Neural progenitor cell (in vitro differentiated cells): ENCODE data around the gene FBN2. TPM values are rescaled to one million over a fixed set of nuclear protein-coding genes. Genes with fewer than 3 reads are reported as not detected.

Experiments used
- DNase-seq: peaks from one replicate; pipeline ENCODE4 v3.0.0-alpha.2; 2016; ENCODE audit warnings: low spot score
- H2AFZ ChIP-seq: fragments of 200-600 bp; sonication (generic); replicated peaks from 2 replicates; pipeline ENCODE4 v1.6.1; 2016; ENCODE audit warnings: antibody characterized with exemption
- H3F3A ChIP-seq: fragments of 200-600 bp; sonication (generic); 2 replicates; pipeline ENCODE4 v1.6.1; 2016; ENCODE audit warnings: antibody characterized with exemption, low read depth
- H3K27ac ChIP-seq: fragments of 200-600 bp; sonication (generic); 2 replicates; pipeline ENCODE4 v1.5.1; 2016; ENCODE audit warnings: mild to moderate bottlenecking
- H3K27me3 ChIP-seq: fragments of 200-600 bp; sonication (generic); 2 replicates; pipeline ENCODE4 v1.6.1; 2016; ENCODE audit warnings: mild to moderate bottlenecking, moderate library complexity
- H3K36me3 ChIP-seq: fragments of 200-600 bp; sonication (generic); 2 replicates; pipeline ENCODE4 v1.5.1; 2016
- H3K4me1 ChIP-seq: fragments of 200-600 bp; sonication (generic); 2 replicates; pipeline ENCODE4 v1.6.1; 2016; ENCODE audit warnings: mixed run types
- H3K4me2 ChIP-seq: fragments of 200-600 bp; sonication (generic); 2 replicates; pipeline ENCODE4 v1.6.1; 2016
- H3K4me3 ChIP-seq: fragments of 200-600 bp; sonication (generic); 2 replicates; pipeline ENCODE4 v1.5.1; 2016
- H3K79me2 ChIP-seq: fragments of 200-600 bp; sonication (generic); 2 replicates; pipeline ENCODE4 v1.6.1; 2016; ENCODE audit warnings: low read depth
- H3K9ac ChIP-seq: fragments of 200-600 bp; sonication (generic); 2 replicates; pipeline ENCODE4 v1.6.1; 2016
- H3K9me3 ChIP-seq: fragments of 200-600 bp; sonication (generic); 2 replicates; pipeline ENCODE4 v1.5.1; 2016; ENCODE audit warnings: low read depth
- H4K20me1 ChIP-seq: fragments of 200-600 bp; sonication (generic); 2 replicates; pipeline ENCODE4 v1.6.1; 2016; ENCODE audit warnings: low read depth
- H3K27ac Mint-ChIP-seq: 3 replicates; pipeline ENCODE4 v1.8.0; 2021; ENCODE audit warnings: mixed read lengths
- H3K27me3 Mint-ChIP-seq: 2 replicates; pipeline ENCODE4 v1.8.0; 2022; ENCODE audit warnings: low read depth, mild to moderate bottlenecking, inconsistent platforms, moderate library complexity, mixed read lengths; ENCODE audit not compliant: insufficient read depth
- H3K36me3 Mint-ChIP-seq: 3 replicates; pipeline ENCODE4 v1.8.0; 2021; ENCODE audit warnings: mixed read lengths
- H3K4me1 Mint-ChIP-seq: 3 replicates; pipeline ENCODE4 v1.8.0; 2021; ENCODE audit warnings: mixed read lengths
- H3K4me3 Mint-ChIP-seq: 3 replicates; pipeline ENCODE4 v1.8.0; 2021; ENCODE audit warnings: mild to moderate bottlenecking, moderate library complexity, mixed read lengths
- H3K9me3 Mint-ChIP-seq: 3 replicates; pipeline ENCODE4 v1.8.0; 2020; ENCODE audit warnings: mixed read lengths
- CTCF ChIP-seq: fragments of 200-600 bp; sonication (generic); IDR thresholded peaks from 2 replicates; pipeline ENCODE4 v1.5.1; 2017; ENCODE audit warnings: antibody characterized with exemption, mild to moderate bottlenecking
- EZH2 ChIP-seq: fragments of 200-600 bp; sonication (generic); IDR thresholded peaks from 2 replicates; pipeline ENCODE4 v1.6.1; 2017; ENCODE audit warnings: antibody characterized with exemption, mild to moderate bottlenecking, moderate library complexity
- EZH2phosphoT487 ChIP-seq: fragments of 200-600 bp; sonication (generic); IDR thresholded peaks from 2 replicates; pipeline ENCODE4 v1.6.1; 2017; ENCODE audit warnings: antibody characterized with exemption
- total RNA-seq: library from RNA; depleted of rRNA; stranded (reverse); fragments of >200 nt; gene quantifications from 2 replicates; pipeline ENCODE4 v1.2.3, GENCODE V29; 2015; ENCODE audit warnings: low replicate concordance

FBN2 gene
- total RNA-seq, 1 donor from 2014 or later, result 88.1 TPM

GRCh38 chr5:128213833-128214232, 324.2 kb downstream of the FBN2 start:
- Histone ChIP-seq H3F3A (no peaks in the 10 kb centered on the region), H3K4me3 (no peak overlapping the region), H2AFZ (no peak overlapping the region), H3K4me2 (no peak overlapping the region), H3K9ac (no peak overlapping the region), H3K79me2 (no peaks in the 10 kb centered on the region), H3K27me3 (no peaks in the 10 kb centered on the region), H4K20me1 (no peaks in the 10 kb centered on the region), H3K9me3 (no peaks in the 10 kb centered on the region), H3K27ac (no peak overlapping the region), H3K4me1 (no peaks in the 10 kb centered on the region), H3K36me3 (no peaks in the 10 kb centered on the region)
- H3K27ac Mint-ChIP-seq, result no peak overlapping the region
- TF ChIP-seq CTCF, result no peak
- TF ChIP-seq EZH2phosphoT487, result no peak
- no peak for DNase-seq
- no peaks in the 10 kb centered on the region for H3K9me3 Mint-ChIP-seq
- H3K27me3 Mint-ChIP-seq, result peaks cover 10% of the 10 kb centered on the region
- H3K4me1 Mint-ChIP-seq, result peaks cover 3% of the 10 kb centered on the region
- H3K36me3 Mint-ChIP-seq, result no peaks in the 10 kb centered on the region
- no peak overlapping the region for H3K4me3 Mint-ChIP-seq

- no peaks in the 10 kb centered on the region for H3K9me3 Mint-ChIP-seq
- no peak for TF ChIP-seq EZH2
- TF ChIP-seq CTCF, result peak; percentile 92
Observed at GRCh38 chr5:128213340-128213739, 324.7 kb downstream of the FBN2 start.

GRCh38 chr5:128212191-128212806, 325.7 kb downstream of the FBN2 start:
- H3K27ac ChIP-seq, result no peak overlapping the region
- H3K4me1 Mint-ChIP-seq, result peaks cover 3% of the 10 kb centered on the region
- H3K9ac ChIP-seq, result no peak overlapping the region
- no peaks in the 10 kb centered on the region for H3F3A ChIP-seq
- no peak for DNase-seq
- H3K4me1 ChIP-seq, result no peaks in the 10 kb centered on the region
- TF ChIP-seq EZH2, result no peak
- no peak for TF ChIP-seq EZH2phosphoT487
- no peak for TF ChIP-seq CTCF
- no peak overlapping the region for H3K4me3 ChIP-seq
- no peak overlapping the region for H3K27ac Mint-ChIP-seq
- no peaks in the 10 kb centered on the region for H3K9me3 ChIP-seq
- H3K36me3 ChIP-seq, result no peaks in the 10 kb centered on the region
- H3K27me3 ChIP-seq, result no peaks in the 10 kb centered on the region
- H3K27me3 Mint-ChIP-seq, result peaks cover 5% of the 10 kb centered on the region
- H3K4me2 ChIP-seq, result no peak overlapping the region
- H4K20me1 ChIP-seq, result no peaks in the 10 kb centered on the region
- no peaks in the 10 kb centered on the region for H3K9me3 Mint-ChIP-seq
- no peak overlapping the region for H2AFZ ChIP-seq
- no peaks in the 10 kb centered on the region for H3K36me3 Mint-ChIP-seq
- no peaks in the 10 kb centered on the region for H3K79me2 ChIP-seq
- H3K4me3 Mint-ChIP-seq, result no peak overlapping the region

More at GRCh38 chr5:128213340-128213739, 324.7 kb downstream of the FBN2 start:
- H3K79me2 ChIP-seq, result no peaks in the 10 kb centered on the region
- H3K4me1 ChIP-seq, result no peaks in the 10 kb centered on the region
- no peak overlapping the region for H3K27ac Mint-ChIP-seq
- DNase-seq, result peak; percentile 80
- no peaks in the 10 kb centered on the region for H3K36me3 ChIP-seq
- H3K27me3 Mint-ChIP-seq, result peaks cover 10% of the 10 kb centered on the region
- no peaks in the 10 kb centered on the region for H3F3A ChIP-seq
- H3K9me3 ChIP-seq, result no peaks in the 10 kb centered on the region
- no peak overlapping the region for H2AFZ ChIP-seq
- no peaks in the 10 kb centered on the region for H4K20me1 ChIP-seq
- H3K4me1 Mint-ChIP-seq, result peaks cover 3% of the 10 kb centered on the region
- H3K27ac ChIP-seq, result no peak overlapping the region
- H3K4me3 ChIP-seq, result no peak overlapping the region
- H3K4me3 Mint-ChIP-seq, result no peak overlapping the region
- H3K4me2 ChIP-seq, result no peak overlapping the region
- no peak overlapping the region for H3K9ac ChIP-seq
- H3K36me3 Mint-ChIP-seq, result no peaks in the 10 kb centered on the region
- H3K27me3 ChIP-seq, result no peaks in the 10 kb centered on the region
